Nephron (organoid): ENCODE results near the gene AP3B1.

ENCODE experiments used
- H3K27ac Mint-ChIP-seq, 3 experiments: 2 replicates each; pipeline ENCODE4 v1.8.0; 2020; ENCODE audit warnings: mixed read lengths in 3 of 3, mild to moderate bottlenecking in 2 of 3, moderate library complexity in 1 of 3
- H3K27me3 Mint-ChIP-seq: 2 replicates; pipeline ENCODE4 v1.8.0; 2021; ENCODE audit warnings: low read depth, mild to moderate bottlenecking, moderate library complexity, mixed read lengths
- H3K36me3 Mint-ChIP-seq: 2 replicates; pipeline ENCODE4 v1.8.0; 2020; ENCODE audit warnings: low read depth, mixed read lengths
- H3K4me1 Mint-ChIP-seq: 2 replicates; pipeline ENCODE4 v1.8.0; 2020; ENCODE audit warnings: mixed read lengths
- H3K4me3 Mint-ChIP-seq, 3 experiments: 2 replicates each; pipeline ENCODE4 v1.8.0; 2020; ENCODE audit warnings: mild to moderate bottlenecking in 3 of 3, mixed read lengths in 3 of 3, moderate library complexity in 2 of 3
- H3K9me3 Mint-ChIP-seq: 2 replicates; pipeline ENCODE4 v1.8.0; 2020; ENCODE audit warnings: mixed read lengths
- TF ChIP-seq, protein P1 (sequence below), 3 experiments: fragments of 200-600 bp; sonication (generic); IDR thresholded peaks; one replicate each; pipeline ENCODE4 v1.5.0; 2021; ENCODE audit warnings: antibody characterized with exemption in 3 of 3; ENCODE audit not compliant: unreplicated experiment in 3 of 3

Gene AP3B1

DNA sequence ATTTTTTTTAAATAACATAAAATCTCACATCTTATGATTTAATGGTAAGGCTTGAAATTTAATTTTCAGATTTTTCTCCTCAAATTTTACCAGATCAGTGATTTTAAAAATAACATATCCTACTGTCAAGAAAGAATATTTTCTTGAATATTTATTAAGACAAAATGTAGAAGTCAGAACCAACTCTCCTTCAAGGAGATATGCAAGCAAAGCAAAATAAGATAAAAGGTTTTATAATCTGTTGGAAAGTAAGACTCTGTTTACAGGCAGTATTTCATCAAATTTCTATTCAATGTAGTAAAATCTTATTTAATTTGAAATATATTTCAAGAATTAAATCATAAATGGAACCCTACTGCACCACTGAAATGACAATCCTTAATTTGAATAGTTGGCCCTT, 7.3 kb downstream of the AP3B1 start:
- H3K27ac Mint-ChIP-seq = no peak overlapping the region
- peaks cover 13% of the 10 kb centered on the region for H3K36me3 Mint-ChIP-seq
- H3K4me3 Mint-ChIP-seq = no peak overlapping the region
- no peaks in the 10 kb centered on the region for H3K27me3 Mint-ChIP-seq
- H3K4me1 Mint-ChIP-seq = peaks cover 11% of the 10 kb centered on the region
- TF ChIP-seq, protein P1, sequence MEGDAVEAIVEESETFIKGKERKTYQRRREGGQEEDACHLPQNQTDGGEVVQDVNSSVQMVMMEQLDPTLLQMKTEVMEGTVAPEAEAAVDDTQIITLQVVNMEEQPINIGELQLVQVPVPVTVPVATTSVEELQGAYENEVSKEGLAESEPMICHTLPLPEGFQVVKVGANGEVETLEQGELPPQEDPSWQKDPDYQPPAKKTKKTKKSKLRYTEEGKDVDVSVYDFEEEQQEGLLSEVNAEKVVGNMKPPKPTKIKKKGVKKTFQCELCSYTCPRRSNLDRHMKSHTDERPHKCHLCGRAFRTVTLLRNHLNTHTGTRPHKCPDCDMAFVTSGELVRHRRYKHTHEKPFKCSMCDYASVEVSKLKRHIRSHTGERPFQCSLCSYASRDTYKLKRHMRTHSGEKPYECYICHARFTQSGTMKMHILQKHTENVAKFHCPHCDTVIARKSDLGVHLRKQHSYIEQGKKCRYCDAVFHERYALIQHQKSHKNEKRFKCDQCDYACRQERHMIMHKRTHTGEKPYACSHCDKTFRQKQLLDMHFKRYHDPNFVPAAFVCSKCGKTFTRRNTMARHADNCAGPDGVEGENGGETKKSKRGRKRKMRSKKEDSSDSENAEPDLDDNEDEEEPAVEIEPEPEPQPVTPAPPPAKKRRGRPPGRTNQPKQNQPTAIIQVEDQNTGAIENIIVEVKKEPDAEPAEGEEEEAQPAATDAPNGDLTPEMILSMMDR (IDR thresholded peaks at IDR 0.05; ENCODE audit: unreplicated experiment in 3 of 3) = no peak
- no peaks in the 10 kb centered on the region for H3K9me3 Mint-ChIP-seq

DNA sequence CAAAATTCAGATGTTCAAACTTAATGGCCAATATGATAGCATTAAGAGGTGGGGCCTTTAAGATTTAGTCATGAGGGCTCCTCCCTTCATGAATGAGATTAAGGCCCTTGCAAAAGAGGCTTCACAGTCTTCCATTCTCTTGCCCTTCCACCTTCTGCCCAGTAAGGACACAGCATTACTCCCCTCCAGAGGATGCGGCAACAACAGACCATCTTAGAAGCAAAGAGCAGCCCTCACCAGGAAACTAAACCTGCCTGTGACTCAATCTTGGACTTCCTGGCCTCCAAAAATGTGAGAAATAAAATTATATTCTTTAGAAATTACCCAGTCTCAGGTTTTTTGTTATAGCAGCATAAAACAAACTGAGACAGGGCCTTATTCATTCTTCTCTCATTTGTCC, 8.2 kb downstream of the AP3B1 start:
- H3K27ac Mint-ChIP-seq = no peak overlapping the region
- H3K4me1 Mint-ChIP-seq = peaks cover 4% of the 10 kb centered on the region
- H3K36me3 Mint-ChIP-seq = peaks cover 13% of the 10 kb centered on the region
- H3K9me3 Mint-ChIP-seq = no peaks in the 10 kb centered on the region
- no peak overlapping the region for H3K4me3 Mint-ChIP-seq
- H3K27me3 Mint-ChIP-seq = no peaks in the 10 kb centered on the region
- TF ChIP-seq, protein P1 (IDR thresholded peaks at IDR 0.05; ENCODE audit: unreplicated experiment in 3 of 3) = no peak

DNA sequence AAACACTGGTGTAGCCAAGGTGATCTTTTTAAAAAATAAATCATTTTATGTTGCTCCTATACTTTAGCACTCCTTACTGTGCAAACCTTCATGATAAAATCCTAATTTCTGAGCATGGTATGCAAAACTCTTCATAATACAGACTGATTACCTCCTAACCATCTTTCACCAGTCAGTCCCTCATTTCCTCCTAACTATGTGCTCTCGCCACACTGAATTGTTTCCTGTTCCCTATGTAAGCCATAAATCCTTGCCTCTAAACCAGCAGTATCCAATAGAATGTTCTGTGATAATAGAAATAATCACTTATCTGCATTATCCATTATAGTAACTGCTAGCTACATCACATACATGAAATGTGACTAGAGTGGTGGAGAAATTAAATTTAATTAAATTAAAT, 10.7 kb downstream of the AP3B1 start:
- no peaks in the 10 kb centered on the region for H3K4me1 Mint-ChIP-seq
- H3K27ac Mint-ChIP-seq = no peak overlapping the region
- H3K9me3 Mint-ChIP-seq = no peaks in the 10 kb centered on the region
- TF ChIP-seq, protein P1 (IDR thresholded peaks at IDR 0.05; ENCODE audit: unreplicated experiment in 3 of 3) = no peak
- H3K4me3 Mint-ChIP-seq = no peak overlapping the region
- no peaks in the 10 kb centered on the region for H3K27me3 Mint-ChIP-seq
- H3K36me3 Mint-ChIP-seq = peaks cover 13% of the 10 kb centered on the region

DNA sequence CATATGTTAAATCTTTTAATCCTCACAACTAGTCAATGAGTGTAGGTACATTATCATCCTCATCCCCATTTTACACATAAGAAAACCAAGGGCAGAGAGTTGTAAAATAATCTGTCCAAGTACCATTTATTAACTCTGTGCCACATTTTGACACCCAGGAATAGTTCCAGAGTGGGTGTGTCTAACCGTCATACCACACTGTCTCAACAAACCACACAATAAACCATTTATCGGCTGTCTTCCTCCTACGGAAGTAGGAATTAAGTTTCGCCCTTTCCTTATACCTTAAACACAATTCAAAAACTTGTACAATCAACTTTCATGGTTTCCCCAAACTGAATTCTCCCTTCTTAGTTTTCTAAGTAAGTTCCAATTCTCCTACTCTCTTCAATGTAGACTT, 11.4 kb downstream of the AP3B1 start:
- no peaks in the 10 kb centered on the region for H3K4me1 Mint-ChIP-seq
- no peaks in the 10 kb centered on the region for H3K27me3 Mint-ChIP-seq
- H3K4me3 Mint-ChIP-seq = no peak overlapping the region
- TF ChIP-seq, protein P1 (IDR thresholded peaks at IDR 0.05; ENCODE audit: unreplicated experiment in 3 of 3) = no peak
- H3K27ac Mint-ChIP-seq = no peak overlapping the region
- no peaks in the 10 kb centered on the region for H3K9me3 Mint-ChIP-seq
- H3K36me3 Mint-ChIP-seq = peaks cover 13% of the 10 kb centered on the region

DNA sequence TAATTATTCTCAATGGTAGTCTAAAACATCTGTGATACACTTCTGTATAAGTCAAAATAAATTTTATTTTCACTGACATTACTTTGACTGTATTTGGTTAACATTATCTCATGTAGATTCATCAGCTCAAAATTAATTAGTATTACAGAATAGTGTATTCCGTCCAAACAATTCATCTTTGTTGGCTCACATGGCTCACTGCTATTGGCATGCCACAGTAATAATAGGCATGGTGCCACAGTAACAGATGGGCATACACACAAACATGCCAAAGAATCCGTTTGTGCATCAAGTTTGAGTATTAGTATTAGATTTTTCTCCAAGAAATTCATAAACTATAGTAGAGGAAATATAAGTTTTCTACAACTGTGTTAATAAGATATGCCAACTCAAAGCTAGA, 14.2 kb downstream of the AP3B1 start:
- no peak overlapping the region for H3K4me3 Mint-ChIP-seq
- H3K4me1 Mint-ChIP-seq = no peaks in the 10 kb centered on the region

DNA sequence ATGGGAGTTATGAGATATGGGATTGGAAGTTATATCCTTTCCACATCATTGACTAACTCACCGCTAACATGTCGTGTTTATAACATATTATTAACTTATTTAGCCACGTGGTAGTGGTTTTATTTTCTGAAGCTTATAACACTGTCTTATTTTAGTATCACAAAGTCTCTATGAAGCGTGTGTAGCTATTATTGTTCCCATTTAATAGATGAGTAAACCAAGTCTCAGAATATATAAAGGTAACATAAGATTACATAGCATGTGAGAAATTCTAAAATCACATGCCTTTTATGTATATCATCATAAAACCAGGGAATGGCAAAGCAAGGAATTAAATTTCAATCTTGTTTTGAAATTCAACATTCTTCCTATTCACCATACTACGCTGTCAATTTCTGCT, 15.3 kb downstream of the AP3B1 start:
- Mint-ChIP-seq H3K9me3 (no peaks in the 10 kb centered on the region), H3K36me3 (peaks cover 8% of the 10 kb centered on the region), H3K4me3 (no peak overlapping the region), H3K4me1 (peaks cover 2% of the 10 kb centered on the region), H3K27me3 (no peaks in the 10 kb centered on the region), H3K27ac (no peak overlapping the region)
- TF ChIP-seq, protein P1 (IDR thresholded peaks at IDR 0.05; ENCODE audit: unreplicated experiment in 3 of 3) = no peak

More for the DNA sequence above, 14.2 kb downstream of the AP3B1 start:
- H3K9me3 Mint-ChIP-seq = no peaks in the 10 kb centered on the region
- peaks cover 5% of the 10 kb centered on the region for H3K36me3 Mint-ChIP-seq
- no peak overlapping the region for H3K27ac Mint-ChIP-seq
- TF ChIP-seq, protein P1 (IDR thresholded peaks at IDR 0.05; ENCODE audit: unreplicated experiment in 3 of 3) = no peak
- H3K27me3 Mint-ChIP-seq = no peaks in the 10 kb centered on the region
